Esophagus muscularis mucosa (tissue), 4 donors: ENCODE results near the gene CPA5. TPM values are rescaled to one million over a fixed set of nuclear protein-coding genes. Genes with fewer than 3 reads are reported as not detected.

Experiments used
- DNase-seq: peaks from one replicate; pipeline ENCODE4 v3.0.0-alpha.2; 2017; ENCODE audit errors: extremely low spot score
- H3K27ac ChIP-seq, 4 donors: fragments of 200-600 bp; sonication (generic); replicated peaks in 1 of 4; 1 replicate in 3 of 4; 2 replicates in 1 of 4; pipeline ENCODE4 v1.5.1; 2016 to 2019; ENCODE audit warnings: mild to moderate bottlenecking in 1 of 4
- H3K27me3 ChIP-seq, 4 donors: fragments of 200-600 bp; sonication (generic); one replicate each; pipeline versions ENCODE4 v1.5.1 to v1.6.0; 2016 to 2019
- H3K36me3 ChIP-seq, 4 donors: fragments of 200-600 bp; sonication (generic); one replicate each; pipeline ENCODE4 v1.5.1; 2016 to 2019
- H3K4me1 ChIP-seq, 4 donors: fragments of 200-600 bp; sonication (generic); one replicate each; pipeline ENCODE4 v1.5.1; 2016 to 2019
- H3K4me3 ChIP-seq, 4 donors: fragments of 200-600 bp; sonication (generic); 1 replicate in 2 of 4; 2 replicates in 2 of 4; pipeline ENCODE4 v1.5.1; 2016 to 2019; ENCODE audit warnings: mild to moderate bottlenecking in 4 of 4, moderate library complexity in 1 of 4
- H3K9me3 ChIP-seq, 4 donors: fragments of 200-600 bp; sonication (generic); 1 replicate in 3 of 4; 2 replicates in 1 of 4; pipeline ENCODE4 v1.5.1; 2016 to 2019
- CTCF ChIP-seq, 3 experiments: fragments of 200-600 bp in 2 of 3; fragments of 450-650 bp in 1 of 3; sonication (generic) in 2 of 3; IDR thresholded peaks; one replicate each; pipeline ENCODE4 v1.5.1; 2017 to 2019; ENCODE audit warnings: antibody characterized with exemption in 3 of 3, mild to moderate bottlenecking in 2 of 3, moderate library complexity in 1 of 3
- EP300 ChIP-seq: sonication (generic); formaldehyde crosslinking; IDR thresholded peaks from one replicate; pipeline ENCODE4 v1.6.1; 2017; ENCODE audit warnings: antibody characterized with exemption
- POLR2A ChIP-seq: fragments of 450-650 bp; IDR thresholded peaks from one replicate; pipeline ENCODE4 v1.6.1; 2017; ENCODE audit warnings: antibody characterized with exemption, moderate library complexity, mild to moderate bottlenecking, low read depth
- POLR2AphosphoS5 ChIP-seq, 2 donors: sonication (generic); formaldehyde crosslinking; IDR thresholded peaks; one replicate each; pipeline ENCODE4 v1.6.1; 2017; ENCODE audit warnings: antibody characterized with exemption in 2 of 2
- WGBS: methylation state at CpG from one replicate; pipeline ENCODE4 v1.1.5; 2018; 5-methylcytosine and 5-hydroxymethylcytosine counted together
- intact Hi-C: fragments of 100-400 bp; cut with DNase I; formaldehyde crosslinking; loops from one replicate; pipeline ENCODE4 v1.15.1; 2023
- total RNA-seq, 4 donors: library from RNA; depleted of rRNA; stranded (reverse); fragments of >200 nt; gene quantifications; one replicate each; pipeline versions ENCODE4 v1.1.0 to v1.2.1, GENCODE V29; 2016

Gene CPA5
- total RNA-seq, 4 donors from 2014 or later: not detected

GRCh38 chr7:130299866-130300265, 44.8 kb upstream of the CPA5 start:
- 81% methylated on average over 7 of the region's 7 CpGs for WGBS
- H3K27ac ChIP-seq: no peak overlapping the region
- no peaks in the 10 kb centered on the region for H3K27me3 ChIP-seq
- H3K4me3 ChIP-seq: no peak overlapping the region
- no peaks in the 10 kb centered on the region for H3K4me1 ChIP-seq
- TF ChIP-seq EP300 (no peak), CTCF (IDR thresholded peaks at IDR 0.05) (no peak), POLR2A (no peak), POLR2AphosphoS5 (IDR thresholded peaks at IDR 0.05) (no peak)
- intact Hi-C loops: no loop called here
- H3K9me3 ChIP-seq: no peaks in the 10 kb centered on the region
- no peak for DNase-seq
- no peaks in the 10 kb centered on the region for H3K36me3 ChIP-seq

GRCh38 chr7:130301501-130302020, 43.1 kb upstream of the CPA5 start:
- H3K27me3 ChIP-seq: peaks cover 0 to 10% (median 0%) of the 10 kb centered on the region in 4 donors
- no peaks in the 10 kb centered on the region for H3K4me1 ChIP-seq
- no peak for TF ChIP-seq POLR2AphosphoS5 (IDR thresholded peaks at IDR 0.05)
- no peak for TF ChIP-seq POLR2A
- no peak for TF ChIP-seq EP300
- no peak for TF ChIP-seq CTCF (IDR thresholded peaks at IDR 0.05)
- 70% methylated on average over 8 of the region's 8 CpGs for WGBS
- no peak overlapping the region for H3K27ac ChIP-seq
- no peaks in the 10 kb centered on the region for H3K36me3 ChIP-seq
- no peak for DNase-seq
- intact Hi-C loops: no loop called here
- H3K4me3 ChIP-seq: no peak overlapping the region
- H3K9me3 ChIP-seq: no peaks in the 10 kb centered on the region

DNA sequence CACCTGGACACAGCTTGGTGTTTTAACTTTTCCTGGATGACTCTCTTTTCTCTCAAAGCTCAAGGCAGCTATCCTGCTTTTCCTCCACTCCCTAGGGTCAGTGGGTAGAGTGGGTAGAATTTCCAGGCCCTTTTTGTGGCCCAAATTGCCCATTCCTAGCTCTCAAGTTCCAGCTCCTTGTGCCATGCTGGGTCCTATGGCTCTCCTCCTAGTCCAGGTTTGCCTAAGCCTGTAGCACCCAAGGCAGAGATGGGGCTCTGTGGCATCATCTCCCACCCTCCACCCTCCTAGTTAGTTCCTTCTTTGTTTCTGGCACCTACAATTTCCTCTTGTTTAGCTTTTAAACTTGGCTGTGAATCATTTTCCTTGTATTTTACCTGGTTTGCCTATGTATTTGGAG, 42.0 kb upstream of the CPA5 start:
- no peaks in the 10 kb centered on the region for H3K36me3 ChIP-seq
- peaks cover 0 to 11% (median 0%) of the 10 kb centered on the region in 4 donors for H3K27me3 ChIP-seq
- H3K4me1 ChIP-seq: no peaks in the 10 kb centered on the region
- no peak overlapping the region for H3K27ac ChIP-seq
- H3K9me3 ChIP-seq: no peaks in the 10 kb centered on the region
- no peak for TF ChIP-seq POLR2A
- TF ChIP-seq EP300: no peak
- no peak for TF ChIP-seq POLR2AphosphoS5 (IDR thresholded peaks at IDR 0.05)
- no peak for TF ChIP-seq CTCF (IDR thresholded peaks at IDR 0.05)
- no peak for DNase-seq
- intact Hi-C loops: no loop called here
- no peak overlapping the region for H3K4me3 ChIP-seq

DNA sequence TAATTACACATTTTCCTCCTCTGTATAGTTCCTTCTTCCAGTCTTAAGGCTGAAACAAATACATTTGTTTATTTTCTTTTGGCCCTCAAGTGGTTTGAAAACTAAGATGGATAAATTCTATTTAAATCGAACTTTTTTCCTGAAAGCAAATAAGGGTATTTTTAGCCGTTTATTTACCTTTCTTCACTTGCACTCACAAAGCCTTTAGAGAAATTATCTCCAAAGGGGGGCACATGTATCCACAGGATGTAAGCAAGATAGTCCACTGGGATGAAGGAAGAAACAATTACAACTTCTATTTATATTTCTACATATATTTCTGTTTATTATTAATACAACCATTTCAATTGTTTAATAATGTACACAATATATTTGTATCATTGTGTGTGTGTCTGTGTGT, 41.5 kb upstream of the CPA5 start:
- Histone ChIP-seq H3K9me3 (no peaks in the 10 kb centered on the region), H3K36me3 (no peaks in the 10 kb centered on the region), H3K27ac (no peak overlapping the region), H3K4me3 (no peak overlapping the region), H3K4me1 (no peaks in the 10 kb centered on the region), H3K27me3 (peaks cover 0 to 11% (median 0%) of the 10 kb centered on the region in 4 donors)
- TF ChIP-seq CTCF (IDR thresholded peaks at IDR 0.05) (no peak), POLR2AphosphoS5 (IDR thresholded peaks at IDR 0.05) (no peak), POLR2A (no peak), EP300 (no peak)
- WGBS: 58% methylated on average over 2 of the region's 2 CpGs
- no peak for DNase-seq
- intact Hi-C loops: no loop called here

DNA sequence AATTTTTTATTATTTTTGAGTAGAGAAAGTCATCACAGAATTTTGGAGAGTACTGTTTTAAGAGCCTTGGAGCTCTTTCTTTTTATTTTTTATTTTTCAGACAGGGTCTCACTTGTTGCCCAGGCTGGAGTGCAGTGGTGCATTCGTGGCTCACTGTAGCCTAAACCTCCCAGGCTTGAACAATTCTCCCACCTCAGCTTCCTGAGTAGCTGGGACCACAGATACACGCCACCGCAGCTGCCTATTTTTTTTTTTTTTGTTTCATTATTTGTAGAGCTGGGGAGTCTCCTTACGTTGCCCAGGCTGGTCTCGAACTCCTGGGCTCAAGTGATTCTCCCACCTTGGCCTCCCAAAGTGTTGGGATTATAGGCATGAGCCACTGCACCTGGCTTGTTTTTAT, 41.1 kb upstream of the CPA5 start:
- Histone ChIP-seq H3K36me3 (no peaks in the 10 kb centered on the region), H3K4me3 (no peak overlapping the region), H3K4me1 (no peaks in the 10 kb centered on the region), H3K27ac (no peak overlapping the region), H3K27me3 (peaks cover 0 to 11% (median 0%) of the 10 kb centered on the region in 4 donors), H3K9me3 (no peaks in the 10 kb centered on the region)
- no peak for DNase-seq
- TF ChIP-seq POLR2AphosphoS5 (IDR thresholded peaks at IDR 0.05): no peak
- no peak for TF ChIP-seq POLR2A
- TF ChIP-seq CTCF (IDR thresholded peaks at IDR 0.05): no peak
- TF ChIP-seq EP300: no peak
- WGBS: 75% methylated on average over 5 of the region's 5 CpGs
- intact Hi-C loops: no loop called here
